HepG2 (cell line): ENCODE data around the gene SMARCB1. TPM values are rescaled to one million over a fixed set of nuclear protein-coding genes. Genes with fewer than 3 reads are reported as not detected.

Experiments used
- AHR ChIP-seq: IDR thresholded peaks from 2 replicates; pipeline ENCODE4 v1.6.1; 2018; ENCODE audit warnings: missing genetic modification reagents, missing compliant biosample characterization
- AKAP8 ChIP-seq: sonication (generic); formaldehyde crosslinking; IDR thresholded peaks from 2 replicates; pipeline ENCODE4 v1.5.1; 2020; ENCODE audit warnings: mild to moderate bottlenecking, missing genetic modification reagents
- ATF1 ChIP-seq: IDR thresholded peaks from 2 replicates; pipeline ENCODE4 v1.6.1; 2016; ENCODE audit warnings: mild to moderate bottlenecking, control low read depth
- DNMT3B ChIP-seq: conservative IDR thresholded peaks from 2 replicates; pipeline ENCODE4 v1.6.1; 2016; ENCODE audit warnings: missing biosample characterization, control low read depth
- FOSL2 ChIP-seq: sonication (generic); formaldehyde crosslinking; IDR thresholded peaks from 2 replicates; pipeline ENCODE4 v1.4.0; 2020; ENCODE audit warnings: missing genetic modification reagents
- FOXA1 ChIP-seq, 2 experiments: fragments of 450-650 bp in 1 of 2; sonication (generic) in 1 of 2; formaldehyde crosslinking in 1 of 2; IDR thresholded peaks; 2 replicates each; pipeline versions ENCODE4 v1.4.0 to v1.6.1; 2016 to 2020; ENCODE audit warnings: missing genetic modification reagents in 1 of 2
- HHEX ChIP-seq: IDR thresholded peaks from 2 replicates; pipeline ENCODE4 v1.6.1; 2016; ENCODE audit warnings: control low read depth
- HOXA5 ChIP-seq: sonication (generic); formaldehyde crosslinking; IDR thresholded peaks from 2 replicates; pipeline ENCODE4 v1.4.0; 2020; ENCODE audit warnings: missing genetic modification reagents
- HOXD1 ChIP-seq: sonication (generic); formaldehyde crosslinking; IDR thresholded peaks from 2 replicates; pipeline ENCODE4 v1.5.0; 2020; ENCODE audit warnings: missing genetic modification reagents
- ISX ChIP-seq: sonication (generic); formaldehyde crosslinking; conservative IDR thresholded peaks from 2 replicates; pipeline ENCODE4 v1.5.0; 2020; ENCODE audit warnings: missing genetic modification reagents
- KAT7 ChIP-seq: IDR thresholded peaks from 2 replicates; pipeline ENCODE4 v1.6.1; 2018; ENCODE audit warnings: borderline replicate concordance, missing compliant biosample characterization
- NFIC ChIP-seq: IDR thresholded peaks from 2 replicates; pipeline ENCODE4 v1.6.1; 2012; ENCODE audit warnings: mild to moderate bottlenecking, low read length, inconsistent platforms
- NR2F6 ChIP-seq, 2 experiments: IDR thresholded peaks; 2 replicates each; pipeline ENCODE4 v1.6.1; 2016; ENCODE audit warnings: antibody characterized with exemption in 1 of 2, mild to moderate bottlenecking in 1 of 2
- POGZ ChIP-seq: sonication (generic); formaldehyde crosslinking; IDR thresholded peaks from 2 replicates; pipeline ENCODE4 v1.4.0; 2020; ENCODE audit warnings: mild to moderate bottlenecking, missing genetic modification reagents
- PRMT3 ChIP-seq: sonication (generic); formaldehyde crosslinking; IDR thresholded peaks from 2 replicates; pipeline ENCODE4 v1.8.1; 2022; ENCODE audit warnings: low read depth, mild to moderate bottlenecking, moderate library complexity, missing genetic modification reagents, borderline replicate concordance
- RELA ChIP-seq: sonication (generic); formaldehyde crosslinking; IDR thresholded peaks from 2 replicates; pipeline ENCODE4 v1.4.0; 2020; ENCODE audit warnings: missing genetic modification reagents
- RFX5 ChIP-seq: IDR thresholded peaks from 2 replicates; pipeline ENCODE4 v1.6.1; 2011; ENCODE audit warnings: low read depth, low read length, improper control_type of control experiment
- TOPORS ChIP-seq: sonication (generic); formaldehyde crosslinking; IDR thresholded peaks from 2 replicates; pipeline ENCODE4 v1.8.0; 2023; ENCODE audit warnings: mild to moderate bottlenecking, missing genetic modification reagents
- TRIM24 ChIP-seq: sonication (generic); formaldehyde crosslinking; IDR thresholded peaks from 2 replicates; pipeline ENCODE4 v1.8.0; 2022; ENCODE audit warnings: mild to moderate bottlenecking, missing genetic modification reagents
- ZNF138 ChIP-seq: sonication (generic); formaldehyde crosslinking; IDR thresholded peaks from 2 replicates; pipeline ENCODE4 v1.5.0; 2020; ENCODE audit warnings: mild to moderate bottlenecking, low read depth, missing genetic modification reagents
- ZNF775 ChIP-seq: sonication (generic); formaldehyde crosslinking; IDR thresholded peaks from 2 replicates; pipeline ENCODE4 v1.4.0; 2020; ENCODE audit warnings: missing genetic modification reagents, mild to moderate bottlenecking, moderate library complexity, borderline replicate concordance
- polyA plus RNA-seq, 8 experiments: library from polyadenylated mRNA; depleted of rRNA in 3 of 8; stranded (reverse) in 7 of 8; unstranded in 1 of 8; fragments of >200 nt; fragmentation: Illumina TruSeq in 4 of 8; extraction: Trizol in 4 of 8; gene quantifications; 2 replicates each; pipeline versions ENCODE4 v1.2.1 to v1.2.3, GENCODE V29; 2011 to 2016; ENCODE audit warnings: low read depth in 4 of 8, missing spikeins in 1 of 8, mixed read lengths in 1 of 8; ENCODE audit not compliant: insufficient read depth in 1 of 8
- total RNA-seq, 5 experiments: library from RNA; depleted of rRNA; stranded (reverse); fragments of >200 nt; fragmentation: Illumina TruSeq; extraction: Trizol; gene quantifications; 2 replicates each; pipeline ENCODE4 v1.2.3, GENCODE V29; 2016; ENCODE audit warnings: low read depth in 1 of 5
- TF ChIP-seq, protein P1 (sequence below): sonication (generic); formaldehyde crosslinking; IDR thresholded peaks from 2 replicates; pipeline ENCODE4 v1.4.0; 2020; ENCODE audit warnings: missing genetic modification reagents
- TF ChIP-seq, protein P2 (sequence below): sonication (generic); formaldehyde crosslinking; IDR thresholded peaks from 2 replicates; pipeline ENCODE4 v1.5.0; 2020; ENCODE audit warnings: missing genetic modification reagents
- TF ChIP-seq, protein P3 (sequence below): sonication (generic); formaldehyde crosslinking; conservative IDR thresholded peaks from 2 replicates; pipeline ENCODE4 v1.8.0; 2022; ENCODE audit warnings: low read depth, missing genetic modification reagents
- TF ChIP-seq, protein P4 (sequence below): sonication (generic); formaldehyde crosslinking; IDR thresholded peaks from 2 replicates; pipeline ENCODE4 v1.4.0; 2020; ENCODE audit warnings: missing genetic modification reagents

Gene SMARCB1
- total and polyA plus RNA-seq, 2 of the 13 experiments (the other 11 are each of a cell fraction or from before 2014, with no cell fraction given): 74.0 to 166 TPM

DNA sequence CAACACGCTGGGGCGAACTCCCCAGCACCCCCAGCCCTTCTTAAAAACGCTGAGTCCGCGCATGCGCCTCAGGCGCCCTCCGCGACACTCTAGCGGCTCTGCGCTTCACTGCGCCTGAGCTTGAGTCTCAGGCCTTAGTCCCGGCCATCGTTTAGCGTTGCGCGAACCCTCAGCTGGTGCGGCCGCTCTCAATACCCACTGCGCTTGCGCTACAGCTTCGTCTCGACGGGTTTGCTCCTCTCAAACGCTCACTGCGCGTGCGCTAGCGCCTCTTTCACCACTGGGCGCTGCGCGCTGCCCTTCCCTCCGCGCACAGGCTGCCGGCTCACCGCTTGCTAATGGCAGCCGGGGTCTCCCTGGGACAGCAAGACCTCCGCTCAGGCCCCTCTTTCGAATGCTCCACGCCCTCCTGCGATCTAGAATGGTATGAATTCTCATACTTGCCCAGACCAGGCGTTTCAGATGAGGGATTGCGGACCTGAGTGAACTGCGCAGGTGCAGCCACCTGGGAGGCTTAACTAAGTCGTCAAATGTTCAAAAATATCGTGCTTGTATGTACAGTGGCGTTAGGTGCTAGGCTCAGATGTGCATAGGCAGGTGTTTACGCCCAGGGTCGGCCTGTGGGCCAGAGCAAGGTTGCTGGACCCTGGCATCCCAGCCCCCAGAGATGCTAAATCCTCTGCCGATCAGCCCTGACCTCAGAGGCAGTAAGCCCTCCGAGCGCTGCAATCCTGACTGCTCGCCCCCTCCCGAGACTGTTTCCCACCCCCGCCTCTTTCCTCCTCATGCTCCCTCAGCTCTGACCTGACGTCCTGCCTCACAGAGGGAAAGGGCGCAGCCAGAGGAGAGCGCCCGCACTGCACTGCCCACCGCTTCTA, 71.1 kb downstream of the SMARCB1 start, which contains the start of gene SLC2A11 (continued):
- no peak; the same call in 1 of the 2 replicates for TF ChIP-seq TOPORS (CRISPR knock-in tag)
- no peak for TF ChIP-seq HHEX (CRISPR knock-in tag)
- TF ChIP-seq, protein P1, sequence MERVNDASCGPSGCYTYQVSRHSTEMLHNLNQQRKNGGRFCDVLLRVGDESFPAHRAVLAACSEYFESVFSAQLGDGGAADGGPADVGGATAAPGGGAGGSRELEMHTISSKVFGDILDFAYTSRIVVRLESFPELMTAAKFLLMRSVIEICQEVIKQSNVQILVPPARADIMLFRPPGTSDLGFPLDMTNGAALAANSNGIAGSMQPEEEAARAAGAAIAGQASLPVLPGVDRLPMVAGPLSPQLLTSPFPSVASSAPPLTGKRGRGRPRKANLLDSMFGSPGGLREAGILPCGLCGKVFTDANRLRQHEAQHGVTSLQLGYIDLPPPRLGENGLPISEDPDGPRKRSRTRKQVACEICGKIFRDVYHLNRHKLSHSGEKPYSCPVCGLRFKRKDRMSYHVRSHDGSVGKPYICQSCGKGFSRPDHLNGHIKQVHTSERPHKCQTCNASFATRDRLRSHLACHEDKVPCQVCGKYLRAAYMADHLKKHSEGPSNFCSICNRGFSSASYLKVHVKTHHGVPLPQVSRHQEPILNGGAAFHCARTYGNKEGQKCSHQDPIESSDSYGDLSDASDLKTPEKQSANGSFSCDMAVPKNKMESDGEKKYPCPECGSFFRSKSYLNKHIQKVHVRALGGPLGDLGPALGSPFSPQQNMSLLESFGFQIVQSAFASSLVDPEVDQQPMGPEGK: peak; percentile 55
- TF ChIP-seq, protein P2, sequence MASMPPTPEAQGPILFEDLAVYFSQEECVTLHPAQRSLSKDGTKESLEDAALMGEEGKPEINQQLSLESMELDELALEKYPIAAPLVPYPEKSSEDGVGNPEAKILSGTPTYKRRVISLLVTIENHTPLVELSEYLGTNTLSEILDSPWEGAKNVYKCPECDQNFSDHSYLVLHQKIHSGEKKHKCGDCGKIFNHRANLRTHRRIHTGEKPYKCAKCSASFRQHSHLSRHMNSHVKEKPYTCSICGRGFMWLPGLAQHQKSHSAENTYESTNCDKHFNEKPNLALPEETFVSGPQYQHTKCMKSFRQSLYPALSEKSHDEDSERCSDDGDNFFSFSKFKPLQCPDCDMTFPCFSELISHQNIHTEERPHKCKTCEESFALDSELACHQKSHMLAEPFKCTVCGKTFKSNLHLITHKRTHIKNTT (CRISPR knock-in tag): no peak
- TF ChIP-seq ZNF775 (CRISPR knock-in tag): no peak
- TF ChIP-seq DNMT3B (CRISPR knock-in tag): no peak
- no peak for TF ChIP-seq RFX5
- TF ChIP-seq AHR (CRISPR knock-in tag): no peak
- no peak for TF ChIP-seq KAT7 (CRISPR knock-in tag)
- no peak for TF ChIP-seq POGZ
- TF ChIP-seq NR2F6 (IDR thresholded peaks at IDR 0.05): no peak
- TF ChIP-seq NR2F6 (CRISPR knock-in tag; IDR thresholded peaks at IDR 0.05): no peak
- no peak for TF ChIP-seq NFIC
- no peak for TF ChIP-seq RELA
- TF ChIP-seq AKAP8 (CRISPR knock-in tag): no peak
- TF ChIP-seq, protein P3, sequence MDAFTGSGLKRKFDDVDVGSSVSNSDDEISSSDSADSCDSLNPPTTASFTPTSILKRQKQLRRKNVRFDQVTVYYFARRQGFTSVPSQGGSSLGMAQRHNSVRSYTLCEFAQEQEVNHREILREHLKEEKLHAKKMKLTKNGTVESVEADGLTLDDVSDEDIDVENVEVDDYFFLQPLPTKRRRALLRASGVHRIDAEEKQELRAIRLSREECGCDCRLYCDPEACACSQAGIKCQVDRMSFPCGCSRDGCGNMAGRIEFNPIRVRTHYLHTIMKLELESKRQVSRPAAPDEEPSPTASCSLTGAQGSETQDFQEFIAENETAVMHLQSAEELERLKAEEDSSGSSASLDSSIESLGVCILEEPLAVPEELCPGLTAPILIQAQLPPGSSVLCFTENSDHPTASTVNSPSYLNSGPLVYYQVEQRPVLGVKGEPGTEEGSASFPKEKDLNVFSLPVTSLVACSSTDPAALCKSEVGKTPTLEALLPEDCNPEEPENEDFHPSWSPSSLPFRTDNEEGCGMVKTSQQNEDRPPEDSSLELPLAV (CRISPR knock-in tag): no peak
- no peak for TF ChIP-seq ZNF138
- TF ChIP-seq HOXA5 (CRISPR knock-in tag): peak; percentile 79
- peak; percentile 38; the same call in 1 of the 2 replicates for TF ChIP-seq FOSL2 (CRISPR knock-in tag)
- TF ChIP-seq FOXA1 (IDR thresholded peaks at IDR 0.05): no peak
- TF ChIP-seq FOXA1 (CRISPR knock-in tag; IDR thresholded peaks at IDR 0.05): no peak
- TF ChIP-seq ISX: peak; percentile 62; the same call in 1 of the 2 replicates
- TF ChIP-seq PRMT3 (CRISPR knock-in tag): no peak
- no peak for TF ChIP-seq ATF1 (CRISPR knock-in tag)
- no peak for TF ChIP-seq HOXD1
- TF ChIP-seq TRIM24: no peak
- TF ChIP-seq, protein P4, sequence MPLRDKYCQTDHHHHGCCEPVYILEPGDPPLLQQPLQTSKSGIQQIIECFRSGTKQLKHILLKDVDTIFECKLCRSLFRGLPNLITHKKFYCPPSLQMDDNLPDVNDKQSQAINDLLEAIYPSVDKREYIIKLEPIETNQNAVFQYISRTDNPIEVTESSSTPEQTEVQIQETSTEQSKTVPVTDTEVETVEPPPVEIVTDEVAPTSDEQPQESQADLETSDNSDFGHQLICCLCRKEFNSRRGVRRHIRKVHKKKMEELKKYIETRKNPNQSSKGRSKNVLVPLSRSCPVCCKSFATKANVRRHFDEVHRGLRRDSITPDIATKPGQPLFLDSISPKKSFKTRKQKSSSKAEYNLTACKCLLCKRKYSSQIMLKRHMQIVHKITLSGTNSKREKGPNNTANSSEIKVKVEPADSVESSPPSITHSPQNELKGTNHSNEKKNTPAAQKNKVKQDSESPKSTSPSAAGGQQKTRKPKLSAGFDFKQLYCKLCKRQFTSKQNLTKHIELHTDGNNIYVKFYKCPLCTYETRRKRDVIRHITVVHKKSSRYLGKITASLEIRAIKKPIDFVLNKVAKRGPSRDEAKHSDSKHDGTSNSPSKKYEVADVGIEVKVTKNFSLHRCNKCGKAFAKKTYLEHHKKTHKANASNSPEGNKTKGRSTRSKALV (CRISPR knock-in tag): peak; percentile 84
